GM12878 (cell line): ENCODE results near the gene AHNAK. TPM values are rescaled to one million over a fixed set of nuclear protein-coding genes. Genes with fewer than 3 reads are reported as not detected.

Experiments
- ATAC-seq: fragments of 200-7000 bp; cut with Tn5 transposase; 3 replicates; pipeline ENCODE4 v1.9.1; 2020; ENCODE audit warnings: mild to moderate bottlenecking, moderate library complexity
- BruUV-seq: library from RNA; stranded (reverse); fragments of 400-500 nt; replicated peaks from 2 replicates; lab custom pipeline; 2021; lab: Mats Ljungman, UMichigan
- CTCF ChIA-PET: fragments of 300-600 bp; sonication (Branson Sonifier 250); formaldehyde crosslinking; extraction: SDS; loops from one replicate; lab custom pipeline; 2021; ENCODE audit warnings: inconsistent platforms; lab: Yijun Ruan, JAX
- POLR2A ChIA-PET: fragments of 350-600 bp; formaldehyde crosslinking; extraction: SDS; loops from one replicate; lab custom pipeline; 2021; ENCODE audit warnings: inconsistent platforms; lab: Charles Lee
- RAD21 ChIA-PET: fragments of 300-600 bp; sonication (Branson Sonifier 250); formaldehyde crosslinking; loops from one replicate; lab custom pipeline; 2023; ENCODE audit warnings: antibody characterized with exemption; ENCODE audit not compliant: unreplicated experiment; lab: Charles Lee
- SMC1A ChIA-PET: fragments of 300-600 bp; sonication (Branson Sonifier 250); formaldehyde crosslinking; loops from one replicate; lab custom pipeline; 2023; ENCODE audit not compliant: unreplicated experiment, uncharacterized antibody; lab: Charles Lee
- DNase-seq: peaks from one replicate; pipeline ENCODE4 v3.0.0-alpha.2; 2011; ENCODE audit warnings: low read depth, low spot score
- FAIRE-seq: peaks from 3 replicates; lab custom pipeline; 2011; peaks lifted over from hg19 to GRCh38; lab: Jason Lieb, UNC
- H2AFZ ChIP-seq: 2 replicates; pipeline ENCODE4 v1.6.0; 2011; ENCODE audit warnings: low read depth, low read length, control low read depth; ENCODE audit not compliant: control insufficient read depth
- H3K27ac ChIP-seq: 2 replicates; pipeline ENCODE4 v1.5.1; 2011; ENCODE audit warnings: control low read depth; ENCODE audit not compliant: control insufficient read depth, insufficient read depth
- H3K27me3 ChIP-seq, 2 experiments: replicated peaks in 1 of 2; 2 replicates each; pipeline versions ENCODE4 v1.6.0 to v1.6.1; 2011; ENCODE audit warnings: low read length in 1 of 2; ENCODE audit not compliant: control insufficient read depth in 2 of 2, insufficient read depth in 2 of 2
- H3K36me3 ChIP-seq, 2 experiments: 2 replicates each; pipeline ENCODE4 v1.5.1; 2011; ENCODE audit warnings: low read length in 1 of 2; ENCODE audit not compliant: control insufficient read depth in 2 of 2, insufficient read depth in 2 of 2
- H3K4me1 ChIP-seq: 2 replicates; pipeline ENCODE4 v1.6.1; 2011; ENCODE audit warnings: mild to moderate bottlenecking, low read length, moderate library complexity, mixed read lengths; ENCODE audit not compliant: control insufficient read depth, insufficient read depth
- H3K4me2 ChIP-seq: 2 replicates; pipeline ENCODE4 v1.6.0; 2011; ENCODE audit warnings: control low read depth; ENCODE audit not compliant: control insufficient read depth, insufficient read depth
- H3K4me3 ChIP-seq: fragments of 200-600 bp; sonication (generic); 2 replicates; pipeline ENCODE4 v1.5.1; 2016
- H3K79me2 ChIP-seq: 2 replicates; pipeline ENCODE4 v1.6.0; 2011; ENCODE audit warnings: low read length; ENCODE audit not compliant: control insufficient read depth, insufficient read depth
- H3K9ac ChIP-seq: 2 replicates; pipeline ENCODE4 v1.8.0; 2011; ENCODE audit warnings: low read length, control low read depth, mixed read lengths; ENCODE audit not compliant: control insufficient read depth, insufficient read depth
- H3K9me3 ChIP-seq: replicated peaks from 3 replicates; pipeline ENCODE4 v1.5.1; 2011; ENCODE audit warnings: mild to moderate bottlenecking, low read length; ENCODE audit not compliant: control insufficient read depth, insufficient read depth
- H4K20me1 ChIP-seq: 2 replicates; pipeline ENCODE4 v1.6.0; 2011; ENCODE audit not compliant: control insufficient read depth, insufficient read depth
- CREM ChIP-seq: IDR thresholded peaks from 2 replicates; pipeline ENCODE4 v1.6.1; 2014; ENCODE audit warnings: antibody characterized with exemption, low read depth
- E2F8 ChIP-seq: fragments of 450-650 bp; IDR thresholded peaks from 2 replicates; pipeline ENCODE4 v1.6.1; 2018; ENCODE audit warnings: mild to moderate bottlenecking, low read depth, moderate library complexity; ENCODE audit not compliant: partially characterized antibody
- HDGF ChIP-seq: fragments of 450-650 bp; IDR thresholded peaks from 2 replicates; pipeline ENCODE4 v1.6.1; 2016; ENCODE audit warnings: antibody characterized with exemption
- USF1 ChIP-seq: IDR thresholded peaks from 2 replicates; pipeline ENCODE4 v1.6.1; 2011; ENCODE audit warnings: borderline replicate concordance, low read depth, mild to moderate bottlenecking, moderate library complexity, mixed read lengths, low read length; ENCODE audit not compliant: insufficient read depth; ENCODE audit errors: extremely low read length
- ZBTB4 ChIP-seq: fragments of 450-650 bp; formaldehyde crosslinking; IDR thresholded peaks from 2 replicates; pipeline ENCODE4 v1.4.0; 2022; ENCODE audit warnings: mild to moderate bottlenecking, moderate library complexity
- ZNF592 ChIP-seq: fragments of 450-650 bp; IDR thresholded peaks from 2 replicates; pipeline ENCODE4 v1.6.1; 2017; ENCODE audit warnings: mild to moderate bottlenecking, moderate library complexity
- WGBS: methylation state at CpG from one replicate; pipeline ENCODE4 v1.1.6; 2016; ENCODE audit warnings: low lambda C conversion rate; ENCODE audit not compliant: insufficient replicate concordance, insufficient coverage; ENCODE audit errors: missing lambda C conversion rate; 5-methylcytosine and 5-hydroxymethylcytosine counted together
- in situ Hi-C: fragments of 300-500 bp; cut with MboI; formaldehyde crosslinking; loops from 9 replicates; pipeline ENCODE4 v1.14.3; 2018; ENCODE audit warnings: mixed read lengths
- intact Hi-C: fragments of 100-400 bp; cut with micrococcal nuclease; formaldehyde crosslinking; loops from one replicate; pipeline ENCODE4 v1.14.2; 2022; ENCODE audit not compliant: unreplicated experiment
- polyA plus RNA-seq, 11 experiments: library from polyadenylated mRNA; depleted of rRNA in 4 of 11; unstranded in 6 of 11; stranded (reverse) in 5 of 11; fragments of >200 nt; fragmentation: Nextera tagmentation in 4 of 11; fragmentation: Illumina TruSeq in 1 of 11; extraction: Ambion mirVana in 4 of 11; extraction: Trizol in 1 of 11; gene quantifications; 1 replicate in 1 of 11; 2 replicates in 10 of 11; pipeline versions ENCODE4 v1.2.1 to v1.2.3, GENCODE V29; 2011 to 2016; ENCODE audit warnings: inconsistent platforms in 2 of 11, missing spikeins in 2 of 11, low read depth in 1 of 11
- total RNA-seq, 4 experiments: library from RNA; depleted of rRNA in 3 of 4; stranded (reverse); fragments of >200 nt in 3 of 4; fragmentation: Illumina TruSeq in 1 of 4; extraction: Trizol in 1 of 4; gene quantifications; 2 replicates each; pipeline versions ENCODE4 v1.2.1 to v1.2.3, GENCODE V29; 2013 to 2021

The AHNAK gene
- total and polyA plus RNA-seq, 10 of the 15 experiments (the other 5 are each of a cell fraction or from before 2014, with no cell fraction given), result 0.76 to 90.3 (median 19.4) TPM

GRCh38 chr11:62487738-62488551 is 58.7 kb downstream of the AHNAK start (continued):
- no peak for TF ChIP-seq ZBTB4 (CRISPR knock-in tag)

GRCh38 chr11:62487136-62487535 is 59.5 kb downstream of the AHNAK start:
- H2AFZ ChIP-seq, result no peak overlapping the region
- no peaks in the 10 kb centered on the region for H4K20me1 ChIP-seq
- intact Hi-C loops, result no loop called here
- CTCF ChIA-PET, result interaction anchor here (1.0 to 1.7 kb wide), 5 partner anchors 56 to 97 kb away, joined by 3 to 5 read pairs (median 4); no protein-coding TSS in a partner anchor
- FAIRE-seq (no peak), ATAC-seq (no peak), DNase-seq (no peak)
- SMC1A ChIA-PET, result interaction anchor here (0.7 to 1.1 kb wide), 2 partner anchors 22 to 94 kb away, joined by 3 read pairs; no protein-coding TSS in a partner anchor
- no peaks in the 10 kb centered on the region for H3K79me2 ChIP-seq
- no peak overlapping the region for H3K27ac ChIP-seq
- 71% methylated on average over 8 of the region's 8 CpGs for WGBS
- RAD21 ChIA-PET, result interaction anchor here (1.4 kb wide), 2 partner anchors 62 to 92 kb away, joined by 3 to 4 read pairs; no protein-coding TSS in a partner anchor
- POLR2A ChIA-PET, result interaction anchor here (0.6 to 1.3 kb wide), 2 partner anchors 22 to 96 kb away, joined by 4 read pairs; no protein-coding TSS in a partner anchor
- no peaks in the 10 kb centered on the region for H3K9me3 ChIP-seq
- H3K4me1 ChIP-seq, result no peaks in the 10 kb centered on the region
- BruUV-seq, result no TSS peak
- no peak overlapping the region for H3K4me3 ChIP-seq
- in situ Hi-C loops, result no loop called here
- H3K9ac ChIP-seq, result no peak overlapping the region
- no peak overlapping the region for H3K4me2 ChIP-seq
- H3K27me3 ChIP-seq, result peaks cover 0 to 2% of the 10 kb centered on the region in 2 experiments; a peak in 1 of 4 replicates
- H3K36me3 ChIP-seq, result no peaks in the 10 kb centered on the region
- TF ChIP-seq CREM, result no peak
- no peak for TF ChIP-seq E2F8
- no peak for TF ChIP-seq ZNF592
- no peak for TF ChIP-seq HDGF
- TF ChIP-seq USF1, result no peak
